Measurements from ENCODE around the gene CEMP1.

The CEMP1 gene

DNA sequence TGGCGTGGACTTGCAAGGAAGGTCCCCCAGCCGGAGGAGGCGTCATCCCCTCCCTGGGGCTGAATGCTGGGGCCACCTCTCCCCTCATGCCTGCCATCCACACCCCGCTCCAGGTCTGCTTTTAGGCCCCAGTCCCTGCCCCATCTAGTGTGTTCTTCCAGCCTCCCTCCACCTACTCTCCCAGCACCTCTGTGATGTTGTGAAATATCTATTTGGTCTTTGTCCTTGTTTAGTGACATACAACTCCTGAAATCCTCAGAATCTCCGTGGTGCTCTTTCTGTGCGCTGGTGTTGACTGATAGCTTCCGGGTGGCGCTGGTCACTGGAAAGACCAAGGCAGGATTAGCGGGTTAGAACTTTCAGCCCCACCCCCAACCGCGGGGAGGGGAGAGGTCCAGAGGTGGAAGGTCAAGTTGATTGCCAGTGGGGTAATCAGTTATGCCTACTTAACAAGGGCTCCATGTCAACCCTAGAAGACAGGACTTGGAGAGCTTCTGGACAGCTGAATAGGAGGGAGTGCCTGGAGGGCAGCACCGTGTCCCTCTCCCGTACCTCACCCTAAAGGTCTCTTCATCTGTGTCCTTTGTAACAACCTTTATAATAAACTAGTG, 46.2 kb downstream of the CEMP1 start:
- FAIRE-seq (no peak), DNase-seq (ENCODE audit: insufficient read length, low spot score) (no peak)
- TF ChIP-seq, protein P1, sequence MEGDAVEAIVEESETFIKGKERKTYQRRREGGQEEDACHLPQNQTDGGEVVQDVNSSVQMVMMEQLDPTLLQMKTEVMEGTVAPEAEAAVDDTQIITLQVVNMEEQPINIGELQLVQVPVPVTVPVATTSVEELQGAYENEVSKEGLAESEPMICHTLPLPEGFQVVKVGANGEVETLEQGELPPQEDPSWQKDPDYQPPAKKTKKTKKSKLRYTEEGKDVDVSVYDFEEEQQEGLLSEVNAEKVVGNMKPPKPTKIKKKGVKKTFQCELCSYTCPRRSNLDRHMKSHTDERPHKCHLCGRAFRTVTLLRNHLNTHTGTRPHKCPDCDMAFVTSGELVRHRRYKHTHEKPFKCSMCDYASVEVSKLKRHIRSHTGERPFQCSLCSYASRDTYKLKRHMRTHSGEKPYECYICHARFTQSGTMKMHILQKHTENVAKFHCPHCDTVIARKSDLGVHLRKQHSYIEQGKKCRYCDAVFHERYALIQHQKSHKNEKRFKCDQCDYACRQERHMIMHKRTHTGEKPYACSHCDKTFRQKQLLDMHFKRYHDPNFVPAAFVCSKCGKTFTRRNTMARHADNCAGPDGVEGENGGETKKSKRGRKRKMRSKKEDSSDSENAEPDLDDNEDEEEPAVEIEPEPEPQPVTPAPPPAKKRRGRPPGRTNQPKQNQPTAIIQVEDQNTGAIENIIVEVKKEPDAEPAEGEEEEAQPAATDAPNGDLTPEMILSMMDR (IDR thresholded peaks at IDR 0.05; ENCODE audit: insufficient read depth, missing control alignments) = no peak

DNA sequence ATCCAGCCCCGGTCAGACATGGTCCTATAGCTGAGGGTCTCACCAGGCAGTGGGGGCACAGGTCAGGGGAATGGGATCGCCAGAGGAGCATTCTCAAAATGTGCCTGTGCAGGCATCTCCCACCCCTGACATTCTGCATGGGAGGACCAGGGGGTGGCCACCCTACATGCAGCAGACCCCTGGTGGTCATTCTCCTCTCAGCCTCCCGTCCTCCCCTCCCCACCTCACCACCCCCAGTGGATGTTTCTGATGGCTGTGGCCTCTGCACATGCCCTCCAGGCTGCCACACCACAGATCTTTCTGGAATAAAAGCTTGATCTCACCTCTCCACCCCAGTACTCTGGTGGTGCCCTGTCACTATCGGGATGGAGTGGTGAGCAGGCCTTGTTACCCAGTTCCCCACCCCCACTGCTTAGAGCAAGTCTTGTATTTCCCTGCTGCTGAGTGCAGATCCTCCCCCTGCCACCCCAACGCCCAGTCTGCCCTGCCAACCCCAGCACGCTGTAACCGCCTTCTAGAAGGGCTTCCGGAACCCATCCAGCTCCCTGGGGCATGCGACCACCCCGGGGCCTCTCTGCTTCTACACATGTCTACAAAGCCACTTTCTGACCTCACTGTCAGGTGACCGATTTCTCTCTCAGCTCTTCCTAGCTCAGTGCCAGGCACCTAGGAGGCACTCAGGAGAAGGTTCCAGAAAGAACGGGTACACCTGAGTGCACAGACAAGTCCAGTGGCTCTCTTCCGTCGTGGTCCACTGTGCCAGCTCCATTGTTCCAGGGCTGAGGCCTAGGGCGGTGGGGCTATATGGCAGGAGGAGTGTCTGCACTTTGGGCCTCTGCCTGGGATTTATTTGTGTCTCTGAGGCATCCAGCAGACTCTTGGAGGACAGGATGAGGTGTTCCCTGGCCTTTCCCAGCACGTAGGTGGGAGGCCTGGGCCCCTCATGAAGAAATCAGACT, 47.0 kb downstream of the CEMP1 start:
- TF ChIP-seq, protein P1 (IDR thresholded peaks at IDR 0.05; ENCODE audit: insufficient read depth, missing control alignments) = no peak
- DNase-seq (ENCODE audit: insufficient read length, low spot score) (no peak), FAIRE-seq (no peak)

DNA sequence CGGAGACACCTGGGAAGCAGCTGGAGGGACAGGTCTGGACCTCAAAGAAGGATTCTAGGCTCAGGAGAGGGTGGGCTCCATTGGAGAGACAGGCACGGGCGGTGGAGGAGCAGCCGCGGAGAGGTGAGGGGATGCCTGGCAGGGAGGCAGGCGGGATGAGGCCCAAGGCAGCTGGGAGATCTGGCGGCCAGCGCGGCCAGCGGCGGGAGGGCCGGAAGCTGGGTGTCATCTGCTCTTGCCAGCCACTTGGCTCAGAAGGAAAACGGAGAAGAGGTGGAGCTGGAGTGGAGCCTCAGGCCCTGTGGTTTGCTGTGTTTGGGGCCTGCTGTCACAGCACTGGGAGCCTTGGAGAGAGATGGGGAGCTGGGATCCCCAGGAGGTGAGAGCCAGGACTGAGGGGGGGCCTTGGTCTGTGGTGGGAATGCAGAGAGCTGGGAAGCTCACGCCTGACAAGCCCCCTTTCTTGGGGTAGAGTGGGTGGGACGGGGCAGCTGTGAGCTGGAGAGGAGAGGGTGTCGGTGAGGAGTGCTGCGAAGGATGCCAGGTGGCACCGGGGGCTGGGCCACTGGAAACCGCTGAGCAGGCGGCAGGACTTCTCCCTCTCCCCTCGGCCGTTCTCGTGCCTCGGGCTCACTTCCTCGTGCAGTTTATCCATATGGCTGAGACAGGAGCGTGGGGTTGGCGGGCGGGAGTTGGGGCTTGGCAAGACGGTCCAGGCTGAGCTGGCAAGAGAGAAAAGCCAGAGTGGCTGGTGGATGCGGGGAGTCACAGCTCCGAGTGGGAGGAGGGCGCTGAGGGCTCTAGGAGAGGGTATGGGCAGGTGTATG, 48.3 kb downstream of the CEMP1 start:
- DNase-seq (ENCODE audit: insufficient read length, low spot score) (no peak), FAIRE-seq (no peak)
- TF ChIP-seq, protein P1 (IDR thresholded peaks at IDR 0.05; ENCODE audit: insufficient read depth, missing control alignments) = no peak

DNA sequence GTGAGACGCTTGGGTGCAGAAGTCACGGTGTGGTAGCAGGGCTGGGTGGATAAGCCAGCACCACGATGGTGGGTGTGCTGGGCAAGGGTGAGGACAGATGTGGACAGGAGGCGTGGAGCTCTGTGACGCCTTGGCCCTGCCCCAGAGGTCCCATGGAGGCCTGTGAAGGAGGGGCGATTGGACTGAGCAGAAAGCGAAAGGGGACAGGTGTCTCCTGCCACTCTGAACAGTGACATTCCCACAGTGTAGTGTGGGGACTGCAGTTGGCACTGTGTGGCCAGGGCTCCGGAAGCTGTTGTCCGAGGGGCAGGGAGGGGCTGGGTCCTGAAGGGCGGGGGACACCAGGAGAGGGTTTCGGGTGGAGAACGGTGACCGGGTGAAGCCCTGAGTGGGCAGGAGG, 49.0 kb downstream of the CEMP1 start:
- no peak for FAIRE-seq
- TF ChIP-seq, protein P1 (IDR thresholded peaks at IDR 0.05; ENCODE audit: insufficient read depth, missing control alignments) = no peak
- no peak for DNase-seq (ENCODE audit: insufficient read length, low spot score)

DNA sequence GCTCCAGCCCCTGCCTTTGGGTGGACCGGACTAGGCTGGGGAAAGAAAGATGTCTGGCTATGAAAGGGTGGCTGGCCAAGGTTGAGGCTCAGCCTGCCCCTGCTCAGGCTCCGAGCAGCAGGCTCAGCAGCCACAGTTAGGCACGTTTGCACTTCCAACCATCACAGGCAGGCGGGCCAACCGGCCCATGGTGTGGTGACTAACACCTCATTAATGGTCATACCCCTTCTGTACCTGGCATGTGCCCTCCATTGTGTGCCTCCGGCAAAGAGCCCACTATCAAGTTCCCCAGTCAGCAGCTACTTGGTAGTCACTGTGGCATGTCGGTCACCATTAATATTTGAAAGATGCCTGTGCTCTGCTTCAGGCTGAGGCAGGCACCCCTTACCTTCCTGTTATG, 49.5 kb downstream of the CEMP1 start:
- FAIRE-seq (no peak), DNase-seq (ENCODE audit: insufficient read length, low spot score) (no peak)
- TF ChIP-seq, protein P1 (IDR thresholded peaks at IDR 0.05; ENCODE audit: insufficient read depth, missing control alignments) = no peak

DNA sequence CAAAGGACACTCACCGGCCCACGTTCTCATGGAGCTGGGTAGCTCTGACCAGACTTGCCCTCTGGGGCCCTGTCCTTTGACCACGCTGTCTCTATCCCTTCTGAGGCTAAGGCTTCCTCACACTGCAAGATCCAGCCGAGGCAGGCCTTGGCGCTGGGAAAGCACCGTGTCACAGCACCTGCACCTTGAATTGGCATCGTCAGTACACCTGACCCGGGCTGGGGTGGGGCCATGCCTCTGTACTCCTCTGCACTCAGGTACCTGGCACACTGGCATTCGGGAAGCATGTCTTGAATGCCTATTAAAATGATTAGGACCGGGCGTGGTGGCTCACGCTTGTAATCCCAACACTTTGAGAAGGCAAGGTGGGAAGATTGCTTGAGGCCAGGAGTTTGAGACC, 50.3 kb downstream of the CEMP1 start:
- TF ChIP-seq, protein P1 (IDR thresholded peaks at IDR 0.05; ENCODE audit: insufficient read depth, missing control alignments) = no peak
- FAIRE-seq = no peak
- no peak for DNase-seq (ENCODE audit: insufficient read length, low spot score)
